ENCODE measurements around the gene SLC22A17.
"Not testable (repeated sequence)": the region's sequence is repeated elsewhere in the genome, so short reads cannot be mapped to it uniquely, and the experiment has no call there.

SLC22A17 gene

GRCh38 chr14:23327947-23328744, 24.5 kb downstream of the SLC22A17 start:
- peak; percentile 51 for DNase-seq

DNA sequence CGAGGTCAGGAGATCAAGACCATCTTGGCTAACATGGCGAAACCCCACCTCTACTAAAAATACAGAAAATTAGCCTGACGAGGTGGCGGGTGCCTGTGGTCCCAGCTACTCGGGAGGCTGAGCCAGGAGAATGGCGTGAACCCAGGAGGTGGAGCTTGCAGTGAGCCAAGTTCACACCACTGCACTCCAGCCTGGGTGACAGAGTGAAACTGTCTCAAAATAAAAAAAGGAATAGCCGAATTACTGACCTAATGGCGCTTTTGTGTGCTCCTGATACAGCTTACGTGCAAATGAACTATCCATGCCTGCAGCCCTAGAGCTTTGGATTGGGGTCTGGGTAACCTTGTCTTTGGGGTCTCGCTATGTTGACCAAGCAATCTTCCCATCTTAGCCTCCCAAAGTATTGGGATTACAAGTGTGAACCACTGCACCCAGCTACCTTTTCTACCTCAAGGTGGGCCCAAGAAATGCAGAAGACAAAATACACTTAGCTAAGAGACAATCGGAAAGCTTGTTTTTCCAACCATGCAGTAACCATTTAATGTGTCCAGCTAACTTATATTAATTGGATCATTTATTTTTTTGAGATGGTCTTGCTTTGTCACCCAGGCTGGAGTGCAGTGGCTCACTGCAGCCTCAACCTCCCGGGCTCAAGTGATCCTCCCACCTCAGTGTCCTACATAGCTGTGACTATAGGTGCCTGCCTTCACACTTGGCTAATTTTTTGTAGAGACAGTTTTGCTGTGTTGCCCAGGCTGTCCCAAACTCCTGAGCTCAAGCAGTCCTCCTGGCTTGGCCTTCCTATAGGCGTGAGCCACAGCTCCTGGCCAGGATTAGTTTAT, 26.0 kb downstream of the SLC22A17 start:
- DNase-seq, result no peak

DNA sequence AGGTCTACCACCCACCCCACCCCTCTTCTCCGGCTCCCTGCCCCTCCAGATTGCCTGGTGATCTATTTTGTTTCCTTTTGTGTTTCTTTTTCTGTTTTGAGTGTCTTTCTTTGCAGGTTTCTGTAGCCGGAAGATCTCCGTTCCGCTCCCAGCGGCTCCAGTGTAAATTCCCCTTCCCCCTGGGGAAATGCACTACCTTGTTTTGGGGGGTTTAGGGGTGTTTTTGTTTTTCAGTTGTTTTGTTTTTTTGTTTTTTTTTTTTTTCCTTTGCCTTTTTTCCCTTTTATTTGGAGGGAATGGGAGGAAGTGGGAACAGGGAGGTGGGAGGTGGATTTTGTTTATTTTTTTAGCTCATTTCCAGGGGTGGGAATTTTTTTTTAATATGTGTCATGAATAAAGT, 26.9 kb downstream of the SLC22A17 start:
- DNase-seq, result not testable (repeated sequence)

DNA sequence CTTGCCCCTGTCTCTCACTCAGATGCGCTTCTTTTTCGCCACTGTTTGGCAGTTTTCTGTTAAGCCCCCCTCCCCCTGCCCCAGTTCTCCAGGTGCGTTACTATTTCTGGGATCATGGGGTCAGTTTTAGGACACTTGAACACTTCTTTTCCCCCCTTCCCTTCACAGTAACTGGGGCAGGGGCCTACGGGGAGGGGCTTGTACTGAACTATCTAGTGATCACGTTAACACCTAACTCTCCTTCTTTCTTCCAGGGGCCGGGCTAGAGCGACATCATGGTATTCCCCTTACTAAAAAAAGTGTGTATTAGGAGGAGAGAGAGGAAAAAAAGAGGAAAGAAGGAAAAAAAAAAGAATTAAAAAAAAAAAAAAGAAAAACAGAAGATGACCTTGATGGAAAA, 27.7 kb downstream of the SLC22A17 start:
- no peak for DNase-seq

GRCh38 chr14:23324455-23324846, 28.2 kb downstream of the SLC22A17 start:
- DNase-seq, result no peak

DNA sequence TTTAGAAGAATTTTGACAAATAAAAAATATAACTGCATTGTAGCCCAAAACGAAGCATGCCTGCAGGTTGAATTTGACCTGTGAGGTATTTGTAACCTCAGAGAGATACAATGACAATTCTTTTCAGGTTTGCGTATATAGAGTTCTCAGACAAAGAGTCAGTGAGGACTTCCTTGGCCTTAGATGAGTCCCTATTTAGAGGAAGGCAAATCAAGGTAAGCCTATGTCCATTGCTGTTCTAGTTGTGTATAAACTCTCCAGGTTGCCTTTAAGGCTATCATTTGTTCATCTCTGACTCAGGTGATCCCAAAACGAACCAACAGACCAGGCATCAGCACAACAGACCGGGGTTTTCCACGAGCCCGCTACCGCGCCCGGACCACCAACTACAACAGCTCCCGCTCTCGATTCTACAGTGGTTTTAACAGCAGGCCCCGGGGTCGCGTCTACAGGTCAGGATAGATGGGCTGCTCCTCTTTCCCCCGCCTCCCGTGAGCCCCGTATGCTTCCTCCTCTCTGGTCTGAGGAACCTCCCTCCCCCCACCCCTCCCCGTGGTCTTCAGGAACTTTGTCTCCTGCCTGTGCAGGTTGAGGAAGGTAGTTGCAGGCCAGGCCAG, 28.7 kb downstream of the SLC22A17 start:
- DNase-seq, result no peak

GRCh38 chr14:23322568-23323517, 29.8 kb downstream of the SLC22A17 start:
- DNase-seq, result no peak

DNA sequence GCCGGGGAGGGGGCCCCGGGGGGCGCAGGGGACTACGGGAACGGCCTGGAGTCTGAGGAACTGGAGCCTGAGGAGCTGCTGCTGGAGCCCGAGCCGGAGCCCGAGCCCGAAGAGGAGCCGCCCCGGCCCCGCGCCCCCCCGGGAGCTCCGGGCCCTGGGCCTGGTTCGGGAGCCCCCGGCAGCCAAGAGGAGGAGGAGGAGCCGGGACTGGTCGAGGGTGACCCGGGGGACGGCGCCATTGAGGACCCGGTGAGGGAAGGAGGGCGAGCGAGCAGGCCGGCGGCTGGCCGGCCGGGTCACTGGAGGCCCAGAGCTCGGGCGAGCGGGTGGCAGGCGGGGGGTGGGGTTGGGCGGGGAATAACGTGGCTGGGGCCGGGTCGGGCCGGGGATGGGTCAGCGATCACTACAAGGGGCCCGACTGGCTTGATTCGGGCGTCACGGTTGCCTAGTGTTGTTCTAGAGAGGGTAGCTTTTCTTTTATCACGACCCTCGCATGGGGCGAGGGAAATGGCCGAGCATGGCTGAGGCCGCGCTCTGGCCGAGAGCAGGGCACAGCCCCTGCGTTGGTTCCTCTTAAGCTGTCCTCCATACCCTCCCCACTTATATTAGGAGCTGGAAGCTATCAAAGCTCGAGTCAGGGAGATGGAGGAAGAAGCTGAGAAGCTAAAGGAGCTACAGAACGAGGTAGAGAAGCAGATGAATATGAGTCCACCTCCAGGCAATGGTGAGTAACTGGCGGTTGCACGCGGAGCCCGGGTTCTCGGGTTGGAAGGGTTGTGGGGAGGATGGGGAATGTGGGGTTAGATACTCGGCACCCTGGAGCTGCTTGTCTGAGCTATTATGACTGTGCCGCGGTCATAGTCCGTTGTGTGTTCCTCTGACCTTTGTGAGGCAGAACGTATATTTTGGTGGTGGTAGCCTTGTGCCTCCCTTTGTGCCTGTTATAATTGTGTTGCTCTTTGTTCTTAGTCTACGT, 30.8 kb downstream of the SLC22A17 start:
- no peak for DNase-seq

- peak; percentile 98 for DNase-seq
Observed at GRCh38 chr14:23320584-23321571, 31.8 kb downstream of the SLC22A17 start, which contains the start of gene PABPN1. Gene PABPN1, plus strand, starts transcription at chr14:23321457. Its CDS starts 13 bp downstream, at chr14:23321470.

DNA sequence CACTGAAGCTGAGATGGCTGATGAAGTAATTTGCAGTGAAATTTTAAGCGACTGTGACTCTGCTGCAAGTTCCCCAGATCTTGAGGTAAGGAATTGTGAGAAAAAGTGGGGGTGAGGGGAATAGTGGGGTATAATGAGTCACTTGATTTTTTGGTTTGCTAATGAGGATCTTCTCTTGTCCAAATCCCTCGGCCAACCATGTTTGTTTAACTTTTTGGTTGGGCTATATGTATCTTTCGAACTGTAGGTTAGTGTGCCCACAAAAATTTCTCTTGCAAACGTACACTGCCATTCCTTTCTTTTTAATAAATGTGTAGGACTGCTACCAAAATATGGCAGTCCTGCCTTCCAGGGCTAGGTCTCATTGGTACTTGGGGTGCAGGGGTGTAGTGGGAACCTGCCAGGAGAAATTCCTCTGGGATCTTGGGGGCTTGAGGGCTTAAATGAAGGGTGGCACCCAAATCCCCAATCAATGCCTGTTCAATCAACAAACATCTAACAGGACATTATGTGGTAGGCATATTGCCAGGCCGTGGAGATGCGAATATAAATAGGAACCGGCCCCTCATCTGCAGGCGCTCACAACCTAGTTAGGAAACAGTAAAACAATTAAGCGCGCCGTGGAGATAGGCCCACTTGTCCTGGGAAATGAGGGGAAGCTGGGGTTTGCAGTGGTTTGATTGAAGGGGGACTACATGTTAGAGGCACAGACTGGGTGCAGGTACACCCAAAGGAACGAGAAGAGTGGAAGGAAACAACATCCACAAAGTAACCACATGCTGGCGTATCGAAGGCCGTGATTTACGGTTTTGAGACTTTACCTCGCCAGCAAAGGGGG, 32.7 kb downstream of the SLC22A17 start:
- no peak for DNase-seq

DNA sequence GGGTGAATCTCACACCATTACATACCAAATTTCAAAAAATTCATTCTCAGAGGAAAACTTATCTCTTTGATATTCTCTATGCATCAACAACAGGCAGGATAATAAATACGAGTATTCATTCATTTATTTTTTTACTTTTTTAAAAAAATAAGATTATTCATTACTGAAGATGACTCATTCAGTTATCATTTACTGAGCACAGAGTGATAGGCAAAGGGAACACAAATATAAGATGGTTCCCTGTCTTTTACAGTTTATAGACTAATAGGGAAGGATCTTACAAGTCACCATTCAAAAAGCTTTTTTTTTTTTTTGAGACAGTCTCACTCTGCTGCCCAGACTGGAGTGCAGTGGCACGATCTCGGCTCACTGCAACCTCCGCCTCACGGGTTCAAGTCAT, 36.4 kb downstream of the SLC22A17 start:
- no peak for DNase-seq

DNA sequence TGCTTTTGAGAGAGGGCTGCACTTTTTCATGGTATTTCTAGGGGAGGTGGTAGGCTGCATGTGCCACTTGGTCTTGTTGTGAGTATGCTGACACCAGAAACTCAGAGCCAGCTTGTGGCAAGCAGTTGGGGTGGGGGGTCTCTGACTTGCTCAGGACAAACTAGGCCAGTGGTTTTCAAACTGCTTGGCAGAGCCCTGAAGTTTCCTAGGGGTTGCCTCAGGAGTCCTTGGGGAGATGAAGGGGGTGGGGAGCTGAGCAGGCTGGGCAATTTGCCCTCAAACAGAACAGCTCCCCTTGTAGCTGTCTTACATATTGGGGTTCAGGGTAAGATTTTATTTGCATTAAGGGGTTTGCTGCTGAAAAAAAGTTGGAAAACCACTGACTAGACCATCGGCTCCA, 42.1 kb downstream of the SLC22A17 start:
- no peak for DNase-seq

DNA sequence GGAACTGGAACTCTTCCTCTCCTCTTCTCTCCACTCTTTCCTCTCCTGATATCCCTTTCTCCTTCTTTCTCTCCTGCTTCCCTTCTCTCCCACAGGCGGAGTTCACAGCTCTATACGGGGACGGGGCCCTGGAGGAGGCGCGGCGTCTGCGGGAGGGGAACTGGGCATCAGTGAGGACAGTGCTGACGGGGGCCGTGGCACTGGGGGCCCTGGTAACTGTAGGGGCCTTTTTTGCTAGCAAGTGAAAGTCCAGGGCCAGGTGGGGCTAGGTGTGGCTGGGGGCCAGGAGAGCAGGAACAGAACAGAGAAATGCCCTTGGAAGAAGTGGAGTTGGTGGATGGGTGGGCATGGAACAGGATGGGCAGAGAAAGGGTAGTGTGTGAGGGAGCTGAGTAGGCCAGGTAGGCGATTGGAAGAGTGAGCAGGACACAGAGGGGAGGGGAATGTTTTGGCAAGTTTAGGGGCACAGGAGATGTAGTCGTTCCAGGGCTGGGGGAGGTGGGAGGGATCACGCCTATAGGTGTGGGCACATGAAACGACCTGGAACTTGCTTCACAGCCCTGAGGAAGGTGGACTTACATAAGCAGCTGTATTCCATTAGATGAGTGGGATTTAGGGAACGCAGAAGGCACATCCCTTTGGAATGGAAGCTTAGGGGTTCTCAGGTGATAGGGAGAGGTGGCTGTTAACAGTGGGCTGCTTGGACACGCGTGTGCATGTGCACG, 43.8 kb downstream of the SLC22A17 start:
- no peak for DNase-seq

- no peak for DNase-seq
Observed at GRCh38 chr14:23307687-23308644, 44.7 kb downstream of the SLC22A17 start.

GRCh38 chr14:23307146-23307530, 45.5 kb downstream of the SLC22A17 start:
- no peak for DNase-seq

GRCh38 chr14:23306412-23307145, 46.1 kb downstream of the SLC22A17 start, which contains the start of gene BCL2L2:
Gene BCL2L2, plus strand, starts transcription at chr14:23306833. Its CDS starts 935 bp downstream, at chr14:23307768.
- DNase-seq, result no peak

Measured in effector CD8-positive, alpha-beta T cell (primary cell).